Testis (tissue), 5 donors: ENCODE measurements around the gene ZNF576. TPM values are rescaled to one million over a fixed set of nuclear protein-coding genes. Genes with fewer than 3 reads are reported as not detected.
A peak's percentile ranks its signal among the peaks of the same experiment; 100 is the strongest.
"Not testable (repeated sequence)": the region's sequence is repeated elsewhere in the genome, so short reads cannot be mapped to it uniquely, and the experiment has no call there.

Experiments used
- DNase-seq: peaks from one replicate; pipeline ENCODE4 v3.0.0-alpha.2; 2019
- H3K27ac ChIP-seq, 2 donors: fragments of 200-600 bp; sonication (generic); one replicate each; pipeline ENCODE4 v1.5.1; 2019
- H3K27me3 ChIP-seq: fragments of 200-600 bp; sonication (generic); one replicate; pipeline ENCODE4 v1.5.1; 2019
- H3K36me3 ChIP-seq: fragments of 200-600 bp; sonication (generic); one replicate; pipeline ENCODE4 v1.5.1; 2017; ENCODE audit warnings: low read depth; ENCODE audit errors: missing control alignments
- H3K4me1 ChIP-seq: fragments of 200-600 bp; sonication (generic); one replicate; pipeline ENCODE4 v1.5.1; 2019
- H3K4me3 ChIP-seq, 2 donors: fragments of 200-600 bp; sonication (generic); one replicate each; pipeline ENCODE4 v1.5.1; 2017 to 2019
- H3K9me3 ChIP-seq: fragments of 200-600 bp; sonication (generic); one replicate; pipeline ENCODE4 v1.5.1; 2017
- CTCF ChIP-seq, 3 experiments: fragments of 450-650 bp in 2 of 3; fragments of 200-600 bp in 1 of 3; sonication (generic) in 1 of 3; IDR thresholded peaks; one replicate each; pipeline ENCODE4 v1.5.1; 2016 to 2019; ENCODE audit warnings: antibody characterized with exemption in 3 of 3, mild to moderate bottlenecking in 2 of 3, moderate library complexity in 1 of 3
- POLR2A ChIP-seq: fragments of 450-650 bp; IDR thresholded peaks from one replicate; pipeline ENCODE4 v1.6.1; 2017; ENCODE audit warnings: antibody characterized with exemption, mild to moderate bottlenecking, moderate library complexity
- WGBS, 2 donors: methylation state at CpG; one replicate each; pipeline ENCODE4 v1.1.5; 2018; 5-methylcytosine and 5-hydroxymethylcytosine counted together
- intact Hi-C: fragments of 100-400 bp; cut with DNase I; formaldehyde crosslinking; loops from one replicate; pipeline ENCODE4 v1.15.1; 2023; ENCODE audit warnings: low total_unique reads
- long read RNA-seq, 2 donors: transcript quantifications; one replicate each; lab custom pipeline, GENCODE V29; 2026
- polyA plus RNA-seq: library from polyadenylated mRNA; stranded (reverse); fragments of 350-450 nt; fragmentation: Illumina TruSeq; extraction: RNeasy Lipid Tissue Mini Kit (QIAGEN cat#74804); gene quantifications from one replicate; pipeline ENCODE4 v1.2.3, GENCODE V29; 2014; ENCODE audit warnings: low read depth, low replicate concordance; ENCODE audit not compliant: insufficient read depth
- total RNA-seq, 2 donors: library from RNA; depleted of rRNA; stranded (reverse); fragments of >200 nt; gene quantifications; one replicate each; pipeline ENCODE4 v1.2.3, GENCODE V29; 2016

Gene ZNF576
- 10 to 100 TPM; 14.6 to 17.9 TPM for total RNA-seq
- polyA plus RNA-seq = 23.1 TPM
- long read RNA-seq, donor 1, transcript ZNF576-201 (3 exons, 2,566 nt) = major isoform, 9 of 10 reads
- long read RNA-seq, donor 1, partial matches to known transcripts = 0 of 10 reads
- long read RNA-seq, donor 1, other reads (novel, unspliced or antisense) = 0 of 10 reads
- long read RNA-seq, donor 2, partial matches to known transcripts = 0 of 5 reads
- long read RNA-seq, donor 2, other reads (novel, unspliced or antisense) = 0 of 5 reads

DNA sequence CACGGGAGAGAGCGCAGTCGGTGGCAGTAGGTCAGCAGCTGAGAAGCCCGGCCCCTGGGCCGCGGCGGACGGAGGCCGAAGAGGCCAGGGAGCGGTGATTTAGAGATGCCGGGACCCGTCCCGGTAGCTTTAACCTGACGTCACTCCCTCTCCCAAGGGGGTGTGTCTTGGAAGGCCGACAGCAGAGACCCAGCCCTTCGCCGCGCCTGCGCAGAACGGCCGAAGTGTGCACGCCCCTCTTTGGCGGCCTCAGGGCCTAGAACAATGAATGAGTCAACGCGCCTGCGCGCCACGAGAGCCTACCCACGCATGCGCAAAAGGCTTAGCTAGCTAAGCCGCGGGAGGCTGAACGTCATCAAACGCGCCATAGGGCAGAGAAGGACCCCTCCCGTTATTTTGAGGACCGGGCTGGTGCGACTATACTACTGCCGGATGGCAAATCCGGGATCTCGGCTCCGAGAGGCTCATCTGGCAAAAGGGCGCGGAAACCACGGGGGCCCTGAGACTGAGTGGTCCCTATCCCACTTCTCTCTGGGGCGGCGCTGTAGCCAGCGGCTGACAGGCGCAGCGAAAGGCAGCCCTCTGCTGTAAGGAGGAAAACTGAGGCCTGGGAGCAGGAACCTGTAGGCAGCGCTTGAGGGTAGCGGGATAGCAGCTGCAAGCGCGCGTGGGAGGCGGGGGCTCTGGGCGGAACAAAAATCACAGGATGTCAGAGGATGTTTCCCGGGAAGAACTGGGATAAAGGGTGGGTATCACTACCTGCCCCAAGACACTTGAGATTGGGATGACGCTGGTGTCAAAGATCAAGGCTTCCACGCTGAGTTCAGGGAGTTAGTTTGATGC lies at the start of gene ZNF576, which contains the start of gene IRGQ:
Gene ZNF576 (plus strand): TSS at position 597 of the 843 bp plus-strand sequence. CDS start 514 bp downstream, outside the sequence.
Gene IRGQ (minus strand): TSS at position 136 of the 843 bp plus-strand sequence. CDS start 796 bp downstream, outside the sequence.
- 0% methylated on average over 36 to 60 of the region's 60 CpGs for WGBS, 2 donors
- peak; percentile 100 for DNase-seq
- H3K4me3 ChIP-seq = peak within 1 kb of the TSS; percentile 65 to 69
- H3K9me3 ChIP-seq = no peaks in the 10 kb centered on the region
- H3K4me1 ChIP-seq = peaks cover 35% of the 10 kb centered on the region
- no peaks in the 10 kb centered on the region for H3K27me3 ChIP-seq
- peak within 1 kb of the TSS; percentile 93 to 95 for H3K27ac ChIP-seq
- intact Hi-C loops = no loop called here
- no peaks in the 10 kb centered on the region for H3K36me3 ChIP-seq
- TF ChIP-seq POLR2A = peak; percentile 30
- peak in 1 of 3 experiments; percentile 18 for TF ChIP-seq CTCF (IDR thresholded peaks at IDR 0.05)

DNA sequence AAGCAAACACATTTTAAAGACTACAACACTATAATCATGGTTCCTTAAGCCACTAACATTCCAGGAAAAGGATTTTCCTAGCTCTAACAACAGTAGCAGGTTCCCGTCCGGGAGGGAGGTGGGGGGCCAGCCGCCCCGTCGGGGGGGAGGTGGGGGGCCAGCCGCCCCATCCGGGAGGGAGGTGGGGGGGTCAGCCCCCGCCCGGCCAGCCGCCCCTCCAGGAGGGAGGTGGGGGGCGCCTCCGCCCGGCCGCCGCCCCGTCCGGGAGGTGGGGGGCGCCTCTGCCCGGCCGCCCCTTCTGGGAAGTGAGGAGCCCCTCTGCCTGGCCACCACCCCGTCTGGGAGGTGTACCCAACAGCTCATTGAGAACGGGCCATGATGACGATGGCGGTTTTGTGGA lies 48.5 kb upstream of the ZNF576 start:
- H3K36me3 ChIP-seq, H3K9me3 ChIP-seq, H3K27me3 ChIP-seq, DNase-seq, intact Hi-C loops, H3K4me1 ChIP-seq, H3K4me3 ChIP-seq, H3K27ac ChIP-seq: not testable (repeated sequence)
- WGBS, 2 donors = 89 to 95% methylated on average over 3 to 12 of the region's 24 CpGs

- no peak for TF ChIP-seq POLR2A
- TF ChIP-seq CTCF (IDR thresholded peaks at IDR 0.05) = no peak
- 90 to 93% methylated on average over 2 of the region's 2 CpGs for WGBS, 2 donors
- no peaks in the 10 kb centered on the region for H3K9me3 ChIP-seq
- H3K27me3 ChIP-seq = no peaks in the 10 kb centered on the region
- H3K27ac ChIP-seq = no peak overlapping the region
- no peak for DNase-seq
- no peak overlapping the region for H3K4me3 ChIP-seq
- no peaks in the 10 kb centered on the region for H3K4me1 ChIP-seq
- intact Hi-C loops = no loop called here
- no peaks in the 10 kb centered on the region for H3K36me3 ChIP-seq
These were observed 47.7 kb upstream of the ZNF576 start for GRCh38 chr19:43548706-43549105.

GRCh38 chr19:43551399-43552197 lies 44.8 kb upstream of the ZNF576 start:
- Histone ChIP-seq H3K36me3 (no peaks in the 10 kb centered on the region), H3K27me3 (no peaks in the 10 kb centered on the region), H3K4me1 (no peaks in the 10 kb centered on the region), H3K4me3 (no peak overlapping the region), H3K9me3 (no peaks in the 10 kb centered on the region), H3K27ac (no peak overlapping the region)
- TF ChIP-seq CTCF (IDR thresholded peaks at IDR 0.05) = no peak
- no peak for TF ChIP-seq POLR2A
- intact Hi-C loops = no loop called here
- 91 to 92% methylated on average over 20 to 23 of the region's 23 CpGs for WGBS, 2 donors
- DNase-seq = no peak

GRCh38 chr19:43552198-43552450 lies 44.3 kb upstream of the ZNF576 start:
- H3K4me3 ChIP-seq = no peak overlapping the region
- H3K27me3 ChIP-seq = no peaks in the 10 kb centered on the region
- TF ChIP-seq CTCF (IDR thresholded peaks at IDR 0.05) (no peak), POLR2A (no peak)
- H3K4me1 ChIP-seq = no peaks in the 10 kb centered on the region
- no peaks in the 10 kb centered on the region for H3K9me3 ChIP-seq
- H3K36me3 ChIP-seq = no peaks in the 10 kb centered on the region
- no peak for DNase-seq
- intact Hi-C loops = no loop called here
- WGBS, 2 donors = 84 to 93% methylated on average over 3 of the region's 3 CpGs
- no peak overlapping the region for H3K27ac ChIP-seq
